Activated T-cell treated with anti-CD3 and anti-CD28 coated beads for 24 hours (primary cell): ENCODE results near the gene RAB4A.
A peak's percentile ranks its signal among the peaks of the same experiment; 100 is the strongest.

Experiments used
- DNase-seq: peaks from one replicate; pipeline ENCODE4 v3.0.0-alpha.2; 2020; ENCODE audit warnings: low read depth

RAB4A gene

DNA sequence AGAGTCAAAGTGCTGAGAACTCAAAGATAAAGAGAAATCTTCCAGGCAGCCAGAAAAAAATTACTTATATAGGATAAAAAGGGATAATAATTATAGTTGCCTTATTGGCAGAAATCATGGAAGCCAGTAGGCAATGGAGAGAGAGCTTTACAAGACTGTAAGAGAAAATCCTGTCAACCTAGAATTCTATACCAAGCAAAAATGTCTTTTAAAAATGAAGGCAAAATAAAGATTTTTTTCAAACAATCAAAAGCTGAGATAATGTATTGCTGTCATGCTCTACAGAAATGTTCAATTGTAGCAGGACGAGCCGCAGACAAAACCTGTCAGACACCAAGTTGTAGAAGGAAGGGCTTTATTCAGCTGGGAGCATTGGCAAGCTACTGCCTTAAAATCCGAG lies 26.8 kb upstream of the RAB4A start:
- DNase-seq = no peak

DNA sequence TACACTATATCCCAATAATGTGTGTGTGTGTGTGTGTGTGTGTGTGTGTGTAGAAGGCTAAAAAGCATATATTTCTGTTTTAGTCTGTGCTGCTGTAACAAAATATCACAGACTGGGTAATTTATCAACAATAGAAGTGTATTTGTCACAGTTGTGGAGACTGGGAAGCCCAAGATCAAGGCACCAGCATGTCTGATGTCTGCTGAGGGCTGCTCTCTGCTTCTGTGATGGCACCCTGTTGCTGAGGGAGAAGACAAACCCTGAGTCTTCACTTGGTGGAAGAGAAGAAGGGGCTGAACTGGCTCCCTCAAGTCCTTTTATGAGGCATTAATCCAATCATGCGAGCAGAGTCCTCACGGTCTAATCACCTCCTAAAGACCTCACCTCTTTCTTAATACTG lies 23.0 kb upstream of the RAB4A start:
- DNase-seq = no peak

DNA sequence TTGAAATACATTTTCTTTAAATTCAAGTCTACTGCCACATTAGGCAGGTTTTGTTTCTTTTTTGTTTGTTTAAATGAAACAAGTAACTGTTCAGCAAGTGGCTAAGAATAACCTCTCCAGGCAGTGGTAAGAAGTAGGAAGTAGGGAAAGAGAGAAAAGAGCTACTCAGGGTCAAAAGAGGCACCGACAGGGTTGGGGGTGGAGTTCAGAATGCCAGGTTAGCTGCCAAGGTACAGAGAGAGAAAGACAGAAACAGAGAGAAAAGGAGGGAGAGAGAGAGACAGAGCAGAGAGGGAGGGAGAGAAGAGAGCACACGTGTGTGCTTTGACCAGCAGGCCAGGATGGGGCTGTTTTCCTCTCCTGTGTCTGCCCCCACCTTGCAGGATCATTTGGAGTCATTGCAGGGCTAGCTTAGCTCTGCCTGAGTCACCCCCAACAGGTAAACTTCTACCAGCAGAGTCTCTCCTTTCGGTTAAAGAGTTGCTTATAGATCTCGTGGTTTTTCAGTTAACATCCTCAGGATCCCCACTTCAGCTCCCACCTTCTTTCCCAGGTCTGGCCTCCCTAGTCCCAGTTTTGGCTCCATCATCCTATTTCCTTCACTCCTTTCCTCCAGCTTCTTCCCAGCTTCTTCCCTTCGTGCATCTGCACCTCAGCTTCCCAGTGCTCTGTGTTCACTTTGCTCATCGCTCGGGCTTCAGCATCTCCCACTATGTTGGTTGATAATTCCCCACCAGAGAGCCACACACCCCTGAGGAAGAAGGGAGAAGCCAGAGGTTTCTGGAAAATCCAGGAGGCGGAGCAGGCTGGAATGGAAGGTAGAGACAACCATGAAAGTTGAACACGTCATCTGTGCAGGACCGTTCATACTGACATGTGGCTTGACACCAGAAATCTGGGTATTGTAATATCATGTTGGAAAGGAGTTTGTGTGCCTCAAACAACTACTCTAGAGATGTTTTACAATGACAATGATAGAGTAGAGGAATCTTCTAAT lies 21.8 kb upstream of the RAB4A start:
- no peak for DNase-seq

DNA sequence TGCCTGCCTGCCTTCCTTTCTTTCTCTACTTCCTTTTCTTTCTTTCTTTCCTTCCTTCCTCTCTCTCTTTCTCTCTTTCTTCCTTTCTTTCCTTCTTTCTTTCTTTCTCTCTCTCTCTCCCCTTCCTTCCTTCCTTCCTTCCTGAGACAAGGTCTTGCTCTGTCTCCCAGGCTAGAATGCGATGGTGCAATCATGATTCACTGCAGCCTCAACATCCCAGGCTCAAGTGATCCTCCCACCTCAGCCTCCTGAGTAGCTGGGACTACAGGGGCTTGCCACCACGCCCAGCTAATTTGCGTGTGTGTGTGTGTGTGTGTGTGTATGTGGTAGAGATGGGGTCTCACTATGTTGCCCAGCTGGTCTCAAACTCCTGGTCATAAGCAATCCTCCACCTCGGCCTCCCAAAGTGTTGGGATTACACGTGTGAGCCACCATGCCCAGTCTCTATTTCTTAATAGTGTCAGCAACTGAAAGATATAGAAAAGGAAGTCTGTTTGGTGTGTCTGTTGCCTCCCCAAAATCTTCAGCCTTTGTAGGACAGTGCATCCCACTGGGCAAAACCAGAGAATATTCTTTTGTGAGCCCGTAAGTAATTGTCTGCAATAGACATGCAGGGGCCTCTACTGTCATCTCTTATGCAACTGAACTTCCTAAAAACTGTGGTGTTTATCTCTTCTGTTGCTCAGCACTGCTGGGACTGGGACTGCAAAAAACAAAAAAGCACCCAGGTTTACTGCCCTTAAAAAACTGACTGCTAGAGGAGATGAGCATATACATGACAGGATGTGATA lies 20.9 kb upstream of the RAB4A start:
- DNase-seq = no peak

DNA sequence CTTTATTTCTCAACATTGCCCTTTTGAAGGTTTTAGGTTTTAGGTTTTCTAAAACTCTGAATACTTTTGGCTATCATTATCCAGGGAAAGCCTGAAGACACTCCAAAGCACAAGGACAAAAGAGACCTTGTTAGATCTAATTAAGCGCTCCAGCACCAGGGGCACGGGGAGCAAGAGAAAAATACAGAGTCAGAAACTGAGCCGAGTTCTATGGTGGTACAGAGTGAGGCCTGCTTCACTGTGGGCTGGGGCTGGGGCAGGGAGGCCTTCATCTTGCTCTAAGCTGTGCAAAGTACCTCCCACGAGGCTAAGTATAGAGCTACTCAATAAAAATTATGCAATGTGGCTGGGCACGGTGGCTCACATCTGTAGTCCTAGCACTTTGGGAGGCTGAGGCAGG lies 19.7 kb upstream of the RAB4A start:
- no peak for DNase-seq

DNA sequence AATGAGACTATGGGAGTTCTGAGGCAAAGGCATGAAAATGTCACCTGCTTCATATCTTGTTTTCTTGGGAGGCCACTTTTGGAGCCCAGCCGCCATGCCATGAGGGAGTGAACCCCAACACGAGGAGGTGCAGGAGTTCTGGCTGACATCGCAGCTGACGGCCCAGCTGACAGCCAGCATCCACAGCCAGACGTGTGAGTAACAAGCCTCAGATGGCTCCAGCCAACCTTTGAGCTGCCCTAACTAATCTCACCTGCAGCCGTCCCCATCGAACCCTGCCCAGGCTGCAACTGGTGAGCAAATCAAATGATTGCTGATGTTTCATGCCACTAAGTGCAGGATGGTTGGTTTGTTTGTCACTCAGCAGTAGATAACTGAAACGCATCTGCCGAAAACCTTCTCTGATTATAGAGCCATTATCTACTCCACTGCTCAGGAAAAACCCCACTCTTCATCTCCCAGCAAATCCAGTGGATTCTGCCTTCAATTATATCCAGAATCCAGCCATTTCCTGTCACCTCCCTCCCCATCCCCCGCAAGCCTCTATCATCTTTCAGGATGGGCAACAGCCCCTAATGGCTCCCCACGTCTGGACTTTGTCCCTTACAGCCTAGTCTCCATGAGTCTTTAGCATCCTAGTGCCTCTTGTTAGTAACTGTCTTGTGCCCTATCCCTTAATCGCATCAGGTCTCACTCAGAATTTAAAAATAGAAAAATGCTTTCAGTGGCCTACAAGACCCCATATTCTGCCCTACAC lies 18.5 kb upstream of the RAB4A start:
- no peak for DNase-seq

DNA sequence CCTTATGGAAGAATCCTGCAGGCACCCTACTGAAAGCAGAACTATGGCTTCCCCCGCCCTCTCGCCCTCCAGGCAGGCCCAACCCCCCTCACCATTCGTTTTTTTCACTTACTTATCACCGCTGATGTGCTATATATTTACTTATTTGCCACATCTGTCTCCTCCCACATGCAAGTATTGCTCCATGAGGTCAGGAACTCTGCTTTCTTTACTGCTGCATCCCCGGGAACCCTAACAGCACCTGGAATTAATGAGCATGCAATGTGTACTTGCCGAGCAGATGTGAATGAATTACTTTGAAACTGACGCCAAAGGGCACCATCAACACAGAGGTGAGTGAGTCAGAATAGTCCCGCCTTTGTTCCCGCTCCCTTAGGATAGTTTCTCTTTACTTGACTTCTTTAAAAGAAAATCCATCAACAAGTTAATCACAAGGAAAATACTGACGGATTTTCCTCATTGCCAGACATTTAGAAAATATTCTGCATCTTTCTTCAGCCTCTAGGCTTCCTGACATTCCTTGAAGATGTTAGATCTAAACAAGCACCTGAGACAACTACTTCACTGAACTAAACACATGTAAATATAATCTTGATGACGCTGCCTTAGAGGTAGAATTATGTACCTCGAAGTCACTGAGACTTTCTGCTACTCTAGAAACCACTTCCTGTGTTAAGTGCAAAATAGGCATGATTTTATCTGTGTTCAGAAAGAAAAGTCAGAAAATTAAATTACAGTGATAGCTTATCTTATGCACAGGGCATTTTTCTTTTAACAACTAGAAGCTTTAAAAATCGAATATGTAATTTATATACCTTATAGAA lies 17.5 kb upstream of the RAB4A start:
- no peak for DNase-seq

DNA sequence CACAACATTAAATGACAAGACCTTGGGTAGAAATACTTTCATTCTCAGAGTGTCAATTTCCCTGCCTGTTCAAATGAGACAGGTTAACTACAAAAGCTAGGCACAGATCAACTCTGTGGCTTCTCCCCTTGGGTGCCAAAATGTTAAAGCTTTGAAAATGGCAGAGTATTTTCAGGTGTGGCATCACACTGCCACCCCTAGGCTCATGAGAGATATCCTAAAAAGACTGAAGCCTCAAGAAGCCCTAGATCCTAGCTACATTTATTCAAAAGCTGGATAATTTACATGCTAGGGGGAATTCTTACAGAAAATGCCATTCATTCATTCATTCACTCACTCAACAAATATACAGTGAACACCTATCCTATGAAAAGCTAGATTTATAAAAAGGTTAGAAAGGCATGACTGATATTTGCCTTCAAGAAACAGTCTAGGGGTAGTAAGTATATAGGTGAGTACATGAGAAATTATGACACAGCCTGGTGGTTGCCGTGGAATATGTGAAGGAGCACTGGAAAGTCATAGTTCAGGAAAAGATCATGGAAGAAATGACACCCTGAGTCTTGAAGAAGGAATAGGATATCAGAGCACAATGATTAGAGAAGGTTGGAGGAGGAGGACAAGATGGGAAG lies 15.9 kb upstream of the RAB4A start:
- DNase-seq = no peak

DNA sequence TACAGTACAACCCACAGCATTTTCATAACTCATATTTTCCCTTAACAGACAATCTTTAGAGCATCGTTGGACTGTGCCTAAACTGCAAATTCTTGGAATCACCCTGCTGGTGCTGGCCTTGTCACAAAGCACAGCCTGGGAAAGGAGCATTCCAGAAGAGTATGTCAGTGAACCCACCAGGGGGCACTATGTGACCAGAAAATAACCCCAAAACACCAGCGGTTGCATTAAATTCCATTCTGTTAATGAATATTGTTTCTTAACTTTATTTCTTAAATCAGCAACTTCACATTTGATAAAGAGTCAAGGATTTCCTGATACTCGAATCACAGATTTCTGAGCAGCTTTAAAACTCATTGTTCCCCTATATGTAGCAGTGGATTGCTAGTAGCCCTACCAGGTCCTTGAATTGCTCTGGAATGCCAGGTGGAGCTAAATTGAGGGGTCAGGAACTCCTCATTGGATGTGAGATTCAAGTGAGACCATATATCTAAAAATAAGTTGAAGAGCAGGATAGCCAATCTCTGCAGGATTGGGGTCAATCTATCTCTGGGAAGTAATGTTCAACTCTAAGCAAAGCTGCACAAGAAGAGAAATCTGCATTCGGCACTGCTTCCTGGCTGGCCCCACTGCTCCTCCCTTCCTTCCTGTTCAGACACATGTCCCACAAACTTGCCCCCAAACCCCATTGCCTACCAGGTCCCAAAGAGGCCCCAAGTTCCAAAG lies 12.7 kb upstream of the RAB4A start:
- DNase-seq = peak; percentile 46

DNA sequence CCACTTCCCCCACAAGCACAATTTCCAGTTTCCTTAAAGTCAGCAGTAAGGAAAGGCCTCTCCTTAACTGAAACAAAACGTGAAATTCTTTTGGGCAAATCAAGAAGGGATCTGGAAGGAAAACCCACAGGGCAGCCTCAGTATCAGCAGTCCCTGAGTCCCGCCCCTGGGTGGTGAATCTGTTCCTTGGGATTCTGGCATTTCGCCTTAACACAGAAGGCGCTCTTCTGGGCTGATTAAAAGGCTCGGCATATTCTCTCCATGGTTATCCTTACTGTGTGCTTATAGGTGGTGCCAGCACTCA lies 12.2 kb upstream of the RAB4A start:
- DNase-seq = no peak

DNA sequence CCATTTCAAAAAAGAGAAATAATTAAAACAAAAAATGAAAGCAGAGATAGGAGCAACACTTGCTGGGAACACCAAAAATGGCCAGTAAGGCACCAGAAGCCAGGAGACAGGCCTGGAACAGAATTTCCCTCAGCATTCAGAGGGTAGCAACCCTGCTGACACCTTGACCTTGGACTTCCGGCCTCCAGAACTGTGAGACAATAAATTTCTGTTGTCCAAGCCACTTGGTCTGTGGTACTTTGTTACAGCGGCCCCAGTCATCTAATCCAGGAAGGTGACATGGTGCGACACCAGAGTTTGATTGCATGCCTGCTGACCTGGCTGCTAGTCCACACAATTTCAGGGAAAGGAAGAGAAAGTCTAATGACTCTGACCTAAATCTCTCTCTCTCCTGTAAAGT lies 10.6 kb upstream of the RAB4A start:
- no peak for DNase-seq

DNA sequence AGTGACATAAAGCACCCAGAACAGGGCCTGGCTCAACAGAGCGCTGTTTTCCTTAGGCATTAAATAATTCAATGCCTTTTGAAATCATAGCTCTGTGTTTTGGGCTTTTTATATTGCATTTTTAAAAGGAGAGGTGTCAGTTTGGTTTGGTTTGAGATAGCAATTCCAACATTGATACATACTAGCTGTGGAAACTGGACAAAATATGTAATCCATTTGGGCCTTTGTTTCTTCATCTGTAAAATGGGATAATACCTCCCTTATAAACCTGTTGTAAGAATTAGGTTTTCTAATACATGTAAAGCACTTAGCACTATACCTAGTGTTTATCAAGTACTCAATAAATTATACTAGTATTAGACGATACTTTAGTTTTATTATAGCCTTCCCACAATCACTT lies 8.7 kb upstream of the RAB4A start:
- no peak for DNase-seq

DNA sequence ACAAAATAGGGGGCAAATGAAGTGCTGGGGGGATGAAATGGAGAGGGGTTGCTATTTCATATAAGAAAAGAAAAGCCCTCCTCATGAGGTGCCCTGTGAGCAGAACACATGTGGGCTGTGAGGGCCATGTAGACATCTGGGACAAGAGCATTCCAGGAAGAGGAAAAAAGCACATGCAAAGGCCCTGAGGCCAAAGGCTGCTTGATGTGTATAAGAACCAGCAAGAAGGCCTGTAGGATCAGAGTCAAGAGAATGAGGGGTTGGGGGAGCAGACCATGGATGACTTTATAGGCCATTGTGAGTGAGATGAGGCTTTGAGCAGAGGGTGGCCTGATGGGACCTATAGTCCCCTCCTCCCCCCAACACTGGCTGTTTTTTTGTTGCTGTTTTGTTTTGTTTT lies 7.7 kb upstream of the RAB4A start:
- no peak for DNase-seq

DNA sequence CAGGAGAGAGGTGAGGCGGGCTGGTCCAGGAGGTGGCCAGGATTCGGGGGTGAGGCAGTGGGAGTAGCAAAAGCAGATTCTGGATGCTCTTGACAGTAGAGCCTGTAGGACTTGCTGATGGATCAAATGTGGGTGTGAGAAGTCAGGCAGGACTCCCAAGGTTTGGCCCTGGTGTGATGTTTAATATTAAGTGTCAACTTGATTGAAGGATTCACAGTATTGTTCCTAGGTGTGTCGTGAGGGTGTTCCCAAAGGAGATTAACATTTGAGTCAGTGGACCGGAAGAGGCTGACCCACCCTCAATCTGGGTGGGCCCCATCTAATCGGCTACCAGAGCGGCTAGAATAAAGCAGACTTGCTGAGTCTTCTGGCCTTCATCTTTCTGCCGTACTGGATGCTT lies 6.8 kb upstream of the RAB4A start:
- no peak for DNase-seq

DNA sequence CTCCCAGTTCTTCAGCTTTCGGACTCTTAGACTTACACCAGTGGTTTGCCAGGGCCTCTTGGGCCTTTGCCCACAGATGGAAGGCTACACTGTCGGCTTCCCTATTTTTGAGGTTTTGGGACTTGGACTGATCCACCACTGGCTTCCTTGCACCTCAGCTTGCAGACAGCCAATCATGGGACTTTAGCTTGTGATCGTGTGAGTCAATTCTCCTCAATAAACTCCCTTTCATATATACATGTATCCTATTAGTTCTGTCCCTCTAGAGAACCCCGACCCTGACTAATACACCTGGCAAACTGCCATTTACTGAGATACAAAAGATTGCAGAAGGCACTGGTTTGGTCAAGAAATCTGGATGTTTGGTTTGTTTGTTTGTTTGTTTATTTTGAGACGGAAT lies 6.4 kb upstream of the RAB4A start:
- no peak for DNase-seq

DNA sequence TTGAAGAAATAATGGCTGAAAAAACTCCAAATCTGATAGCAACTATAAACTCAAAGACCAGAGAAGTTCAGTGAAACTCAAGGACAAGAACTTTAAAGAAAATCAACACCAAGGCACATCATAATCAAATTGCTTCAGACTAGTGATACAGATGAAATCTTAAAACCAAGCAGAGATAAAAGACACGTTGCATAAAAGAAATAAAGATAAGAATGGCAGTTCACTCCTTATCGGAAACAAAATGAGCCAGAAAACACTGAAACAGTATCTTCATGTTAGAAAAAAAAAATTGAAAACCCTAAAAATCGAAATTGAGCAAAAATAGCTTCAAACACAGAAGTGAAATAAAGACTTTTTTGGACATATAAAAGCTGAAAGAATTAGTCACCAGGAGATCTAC lies 4.6 kb upstream of the RAB4A start:
- no peak for DNase-seq

DNA sequence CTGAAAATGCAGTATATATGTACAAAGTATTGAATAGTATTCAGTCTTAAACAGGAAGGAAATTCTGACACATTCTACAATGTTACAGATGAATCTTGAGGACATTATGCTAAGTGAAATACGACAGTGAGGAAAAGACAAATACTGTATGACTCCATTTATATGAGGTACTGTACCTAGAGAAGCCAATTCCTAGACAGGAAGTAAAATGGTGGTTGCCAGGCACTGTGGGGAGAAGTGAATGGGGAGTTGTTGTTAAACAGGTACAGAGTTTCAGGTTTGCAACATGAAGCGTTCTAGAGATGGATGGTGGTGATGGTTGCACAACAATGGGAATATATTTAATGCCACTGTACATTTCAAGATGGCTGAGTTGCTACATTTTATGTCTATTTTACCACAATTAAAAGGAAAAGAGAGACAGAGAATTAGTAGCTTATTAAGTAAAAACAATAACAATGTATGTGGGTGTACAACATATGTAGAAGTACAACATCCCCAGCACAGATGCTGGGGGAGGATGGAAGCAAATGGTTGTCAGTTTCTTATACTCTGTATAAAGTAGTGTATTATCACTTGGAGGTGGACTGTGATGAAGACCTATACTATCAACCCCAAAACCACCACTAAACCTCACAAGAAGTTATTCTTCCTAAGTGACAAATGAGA lies 3.9 kb upstream of the RAB4A start:
- no peak for DNase-seq

DNA sequence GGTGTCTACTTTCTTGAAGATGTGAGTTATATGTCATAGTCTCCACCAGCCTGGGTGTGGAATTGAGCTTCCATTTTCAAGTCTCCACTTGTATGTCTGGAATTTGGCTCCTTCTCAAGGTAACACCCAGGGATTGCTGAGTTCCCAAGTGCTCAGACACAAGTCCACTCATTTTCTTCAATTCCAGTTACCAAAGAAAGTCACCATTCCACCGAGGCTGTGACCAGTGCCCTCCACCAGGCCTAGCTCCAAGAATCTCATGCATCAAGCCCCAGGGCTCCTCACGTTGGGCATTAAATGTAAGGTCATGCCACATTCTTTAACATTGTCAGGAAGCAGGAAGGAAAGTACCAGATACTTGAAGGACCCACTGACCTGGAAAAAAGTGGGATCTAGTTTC lies 2.4 kb upstream of the RAB4A start:
- DNase-seq = no peak

DNA sequence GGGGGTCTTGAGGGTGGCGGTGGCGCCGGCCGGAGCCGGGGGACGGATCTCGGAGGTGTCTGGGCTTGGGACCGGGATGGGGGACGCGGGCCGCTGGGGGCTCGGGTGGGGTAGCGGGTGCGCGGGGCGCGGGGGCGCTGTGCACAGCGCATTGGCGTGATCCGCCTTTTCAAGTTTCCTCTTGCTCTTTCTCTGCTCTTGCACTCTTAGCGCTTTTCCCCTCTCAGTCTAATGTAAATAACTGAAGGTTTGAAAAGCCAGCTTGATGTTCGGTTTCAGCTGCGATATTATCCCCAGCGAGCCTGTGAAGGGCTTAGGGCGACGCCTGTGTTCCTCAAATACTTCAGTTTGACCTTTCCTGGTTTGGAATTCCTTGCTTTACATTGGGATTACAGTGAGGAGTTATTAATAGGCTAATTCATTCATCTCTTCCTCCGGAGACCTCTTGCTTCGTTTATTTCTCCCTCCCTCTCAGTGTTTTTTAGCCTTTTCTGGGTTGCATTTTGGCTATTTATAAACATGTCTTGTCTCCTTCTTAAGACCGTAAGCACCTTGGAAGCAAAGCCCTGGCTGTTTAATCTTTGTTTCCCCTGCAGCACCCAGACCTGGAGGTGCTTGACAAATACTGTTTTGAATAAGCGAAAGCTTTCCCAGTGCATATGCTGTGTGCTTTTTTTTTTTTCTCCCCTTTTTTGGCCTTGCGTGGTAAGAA lies 693 bp downstream of the RAB4A start:
- DNase-seq = no peak
